Right lung (tissue), 5 donors: ENCODE data around the gene SMTNL2. TPM values are rescaled to one million over a fixed set of nuclear protein-coding genes. Genes with fewer than 3 reads are reported as not detected.
"Not testable (repeated sequence)": the region's sequence is repeated elsewhere in the genome, so short reads cannot be mapped to it uniquely, and the experiment has no call there.

Experiments
- DNase-seq, 2 donors: peaks; one replicate each; pipeline ENCODE4 v3.0.0-alpha.2; 2013
- polyA plus RNA-seq, 5 donors: library from polyadenylated mRNA; unstranded; fragments of 120-200 nt; gene quantifications; one replicate each; pipeline versions ENCODE4 v1.2.1 to v1.2.3, GENCODE V29; 2013; ENCODE audit warnings: inconsistent platforms in 1 of 5, low replicate concordance in 1 of 5; ENCODE audit not compliant: insufficient read length in 5 of 5, insufficient read depth in 1 of 5

Gene SMTNL2
- polyA plus RNA-seq, 5 donors: 17.2 to 32.0 (median 22.6) TPM

- DNase-seq: no peak
These were observed 25.1 kb upstream of the SMTNL2 start for GRCh38 chr17:4559139-4559791.

GRCh38 chr17:4559966-4560365 lies 24.4 kb upstream of the SMTNL2 start:
- DNase-seq: no peak

GRCh38 chr17:4560421-4560820 lies 23.9 kb upstream of the SMTNL2 start, which contains the start of gene GGT6:
Gene GGT6 (minus strand): TSS chr17:4560577. CDS start chr17:4560521, 56 bp downstream.
- no peak for DNase-seq

- DNase-seq: no peak
These were observed 23.5 kb upstream of the SMTNL2 start for GRCh38 chr17:4560837-4561256.

- DNase-seq: no peak
These were observed 22.0 kb upstream of the SMTNL2 start for GRCh38 chr17:4562015-4562969.

- peak; percentile 51 to 64 for DNase-seq
These were observed 18.9 kb upstream of the SMTNL2 start for GRCh38 chr17:4565209-4566141.

- DNase-seq: peak; percentile 49 to 63
These were observed 17.5 kb upstream of the SMTNL2 start for GRCh38 chr17:4566785-4567184.

GRCh38 chr17:4569591-4569990 lies 14.7 kb upstream of the SMTNL2 start:
- DNase-seq: no peak

- no peak for DNase-seq
These were observed 12.2 kb upstream of the SMTNL2 start for GRCh38 chr17:4572131-4572530.

- DNase-seq: no peak
These were observed 11.2 kb upstream of the SMTNL2 start for GRCh38 chr17:4573115-4573514.

GRCh38 chr17:4573669-4574068 lies 10.7 kb upstream of the SMTNL2 start:
- no peak for DNase-seq

- no peak for DNase-seq
These were observed 9.8 kb upstream of the SMTNL2 start for GRCh38 chr17:4574448-4575045.

GRCh38 chr17:4576161-4576558 lies 8.2 kb upstream of the SMTNL2 start:
- DNase-seq: no peak

- no peak for DNase-seq
These were observed 7.5 kb upstream of the SMTNL2 start for GRCh38 chr17:4576729-4577322.

- no peak for DNase-seq
These were observed 6.8 kb upstream of the SMTNL2 start for GRCh38 chr17:4577386-4577993.

GRCh38 chr17:4578349-4578748 lies 6.0 kb upstream of the SMTNL2 start:
- not testable (repeated sequence) for DNase-seq

GRCh38 chr17:4579678-4580077 lies 4.7 kb upstream of the SMTNL2 start:
- DNase-seq: no peak

- no peak for DNase-seq
These were observed 4.0 kb upstream of the SMTNL2 start for GRCh38 chr17:4580291-4580690.

- DNase-seq: no peak
These were observed 2.2 kb upstream of the SMTNL2 start for GRCh38 chr17:4582101-4582501.

GRCh38 chr17:4582691-4583090 lies 1.6 kb upstream of the SMTNL2 start:
- DNase-seq: no peak
